ENCODE data around the gene TBC1D23. TPM values are rescaled to one million over a fixed set of nuclear protein-coding genes. Genes with fewer than 3 reads are reported as not detected.

TBC1D23 gene
- total and polyA plus RNA-seq, 9 of the 15 experiments (the other 6 are each of a cell fraction or from before 2014, with no cell fraction given) = 23.4 to 85.8 (median 43.7) TPM

DNA sequence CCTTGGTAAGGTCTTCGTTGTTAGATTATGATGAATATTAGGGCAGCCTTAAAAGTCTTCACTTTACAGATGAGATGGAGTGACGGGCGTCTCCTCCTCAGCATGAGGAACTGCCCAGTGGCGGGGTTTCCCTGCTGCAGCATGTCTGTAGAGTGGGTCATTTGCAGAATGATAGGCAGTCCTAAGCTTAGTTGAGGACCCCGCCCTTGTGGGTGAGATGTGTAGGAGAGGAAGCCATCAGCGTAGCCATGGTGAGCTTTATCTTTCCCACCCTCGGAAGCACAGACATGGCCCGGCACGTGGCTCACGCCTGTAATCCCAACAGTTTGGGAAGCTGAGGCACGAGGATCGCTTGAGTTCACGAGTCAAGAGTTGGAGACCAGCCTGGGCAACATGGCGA lies 74.6 kb downstream of the TBC1D23 start (continued):
- TF ChIP-seq, protein P1, sequence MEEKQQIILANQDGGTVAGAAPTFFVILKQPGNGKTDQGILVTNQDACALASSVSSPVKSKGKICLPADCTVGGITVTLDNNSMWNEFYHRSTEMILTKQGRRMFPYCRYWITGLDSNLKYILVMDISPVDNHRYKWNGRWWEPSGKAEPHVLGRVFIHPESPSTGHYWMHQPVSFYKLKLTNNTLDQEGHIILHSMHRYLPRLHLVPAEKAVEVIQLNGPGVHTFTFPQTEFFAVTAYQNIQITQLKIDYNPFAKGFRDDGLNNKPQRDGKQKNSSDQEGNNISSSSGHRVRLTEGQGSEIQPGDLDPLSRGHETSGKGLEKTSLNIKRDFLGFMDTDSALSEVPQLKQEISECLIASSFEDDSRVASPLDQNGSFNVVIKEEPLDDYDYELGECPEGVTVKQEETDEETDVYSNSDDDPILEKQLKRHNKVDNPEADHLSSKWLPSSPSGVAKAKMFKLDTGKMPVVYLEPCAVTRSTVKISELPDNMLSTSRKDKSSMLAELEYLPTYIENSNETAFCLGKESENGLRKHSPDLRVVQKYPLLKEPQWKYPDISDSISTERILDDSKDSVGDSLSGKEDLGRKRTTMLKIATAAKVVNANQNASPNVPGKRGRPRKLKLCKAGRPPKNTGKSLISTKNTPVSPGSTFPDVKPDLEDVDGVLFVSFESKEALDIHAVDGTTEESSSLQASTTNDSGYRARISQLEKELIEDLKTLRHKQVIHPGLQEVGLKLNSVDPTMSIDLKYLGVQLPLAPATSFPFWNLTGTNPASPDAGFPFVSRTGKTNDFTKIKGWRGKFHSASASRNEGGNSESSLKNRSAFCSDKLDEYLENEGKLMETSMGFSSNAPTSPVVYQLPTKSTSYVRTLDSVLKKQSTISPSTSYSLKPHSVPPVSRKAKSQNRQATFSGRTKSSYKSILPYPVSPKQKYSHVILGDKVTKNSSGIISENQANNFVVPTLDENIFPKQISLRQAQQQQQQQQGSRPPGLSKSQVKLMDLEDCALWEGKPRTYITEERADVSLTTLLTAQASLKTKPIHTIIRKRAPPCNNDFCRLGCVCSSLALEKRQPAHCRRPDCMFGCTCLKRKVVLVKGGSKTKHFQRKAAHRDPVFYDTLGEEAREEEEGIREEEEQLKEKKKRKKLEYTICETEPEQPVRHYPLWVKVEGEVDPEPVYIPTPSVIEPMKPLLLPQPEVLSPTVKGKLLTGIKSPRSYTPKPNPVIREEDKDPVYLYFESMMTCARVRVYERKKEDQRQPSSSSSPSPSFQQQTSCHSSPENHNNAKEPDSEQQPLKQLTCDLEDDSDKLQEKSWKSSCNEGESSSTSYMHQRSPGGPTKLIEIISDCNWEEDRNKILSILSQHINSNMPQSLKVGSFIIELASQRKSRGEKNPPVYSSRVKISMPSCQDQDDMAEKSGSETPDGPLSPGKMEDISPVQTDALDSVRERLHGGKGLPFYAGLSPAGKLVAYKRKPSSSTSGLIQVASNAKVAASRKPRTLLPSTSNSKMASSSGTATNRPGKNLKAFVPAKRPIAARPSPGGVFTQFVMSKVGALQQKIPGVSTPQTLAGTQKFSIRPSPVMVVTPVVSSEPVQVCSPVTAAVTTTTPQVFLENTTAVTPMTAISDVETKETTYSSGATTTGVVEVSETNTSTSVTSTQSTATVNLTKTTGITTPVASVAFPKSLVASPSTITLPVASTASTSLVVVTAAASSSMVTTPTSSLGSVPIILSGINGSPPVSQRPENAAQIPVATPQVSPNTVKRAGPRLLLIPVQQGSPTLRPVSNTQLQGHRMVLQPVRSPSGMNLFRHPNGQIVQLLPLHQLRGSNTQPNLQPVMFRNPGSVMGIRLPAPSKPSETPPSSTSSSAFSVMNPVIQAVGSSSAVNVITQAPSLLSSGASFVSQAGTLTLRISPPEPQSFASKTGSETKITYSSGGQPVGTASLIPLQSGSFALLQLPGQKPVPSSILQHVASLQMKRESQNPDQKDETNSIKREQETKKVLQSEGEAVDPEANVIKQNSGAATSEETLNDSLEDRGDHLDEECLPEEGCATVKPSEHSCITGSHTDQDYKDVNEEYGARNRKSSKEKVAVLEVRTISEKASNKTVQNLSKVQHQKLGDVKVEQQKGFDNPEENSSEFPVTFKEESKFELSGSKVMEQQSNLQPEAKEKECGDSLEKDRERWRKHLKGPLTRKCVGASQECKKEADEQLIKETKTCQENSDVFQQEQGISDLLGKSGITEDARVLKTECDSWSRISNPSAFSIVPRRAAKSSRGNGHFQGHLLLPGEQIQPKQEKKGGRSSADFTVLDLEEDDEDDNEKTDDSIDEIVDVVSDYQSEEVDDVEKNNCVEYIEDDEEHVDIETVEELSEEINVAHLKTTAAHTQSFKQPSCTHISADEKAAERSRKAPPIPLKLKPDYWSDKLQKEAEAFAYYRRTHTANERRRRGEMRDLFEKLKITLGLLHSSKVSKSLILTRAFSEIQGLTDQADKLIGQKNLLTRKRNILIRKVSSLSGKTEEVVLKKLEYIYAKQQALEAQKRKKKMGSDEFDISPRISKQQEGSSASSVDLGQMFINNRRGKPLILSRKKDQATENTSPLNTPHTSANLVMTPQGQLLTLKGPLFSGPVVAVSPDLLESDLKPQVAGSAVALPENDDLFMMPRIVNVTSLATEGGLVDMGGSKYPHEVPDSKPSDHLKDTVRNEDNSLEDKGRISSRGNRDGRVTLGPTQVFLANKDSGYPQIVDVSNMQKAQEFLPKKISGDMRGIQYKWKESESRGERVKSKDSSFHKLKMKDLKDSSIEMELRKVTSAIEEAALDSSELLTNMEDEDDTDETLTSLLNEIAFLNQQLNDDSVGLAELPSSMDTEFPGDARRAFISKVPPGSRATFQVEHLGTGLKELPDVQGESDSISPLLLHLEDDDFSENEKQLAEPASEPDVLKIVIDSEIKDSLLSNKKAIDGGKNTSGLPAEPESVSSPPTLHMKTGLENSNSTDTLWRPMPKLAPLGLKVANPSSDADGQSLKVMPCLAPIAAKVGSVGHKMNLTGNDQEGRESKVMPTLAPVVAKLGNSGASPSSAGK (IDR thresholded peaks at IDR 0.05) = peak; percentile 96
- TF ChIP-seq ZNF253 (CRISPR knock-in tag; conservative IDR thresholded peaks at IDR 0.05) = no peak
- TF ChIP-seq TSC22D4 (tag; IDR thresholded peaks at IDR 0.05) = no peak
- no peak for TF ChIP-seq ARID3B (CRISPR knock-in tag; IDR thresholded peaks at IDR 0.05; ENCODE audit: borderline replicate concordance)
- TF ChIP-seq, protein P2, sequence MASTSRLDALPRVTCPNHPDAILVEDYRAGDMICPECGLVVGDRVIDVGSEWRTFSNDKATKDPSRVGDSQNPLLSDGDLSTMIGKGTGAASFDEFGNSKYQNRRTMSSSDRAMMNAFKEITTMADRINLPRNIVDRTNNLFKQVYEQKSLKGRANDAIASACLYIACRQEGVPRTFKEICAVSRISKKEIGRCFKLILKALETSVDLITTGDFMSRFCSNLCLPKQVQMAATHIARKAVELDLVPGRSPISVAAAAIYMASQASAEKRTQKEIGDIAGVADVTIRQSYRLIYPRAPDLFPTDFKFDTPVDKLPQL (IDR thresholded peaks at IDR 0.05; ENCODE audit: extremely low read depth, insufficient read length) = no peak
- no peak for TF ChIP-seq LEF1 (IDR thresholded peaks at IDR 0.05)
- no peak for TF ChIP-seq RBBP5 (IDR thresholded peaks at IDR 0.05; ENCODE audit: borderline replicate concordance, insufficient read depth, low read length, poor library complexity, severe bottlenecking)
- no peak for TF ChIP-seq ZNF740 (CRISPR knock-in tag; IDR thresholded peaks at IDR 0.05)
- TF ChIP-seq ZNF740 (tag; IDR thresholded peaks at IDR 0.05) = no peak
- TF ChIP-seq FOXK2 (conservative IDR thresholded peaks at IDR 0.05 in 1 of 2, IDR thresholded peaks at IDR 0.05 in 1 of 2; ENCODE audit: low read depth in 2 of 2) = no peak

All from K562 (cell line).